PFSK-1 (cell line): ENCODE results near the gene FBN2.

ENCODE experiments used
- FOXP2 ChIP-seq: optimal IDR thresholded peaks from 2 replicates; pipeline ENCODE3; 2011; ENCODE audit warnings: borderline replicate concordance, control low read depth, inconsistent platforms; ENCODE audit not compliant: insufficient read depth; ENCODE audit errors: extremely low read length, extremely low read depth
- POLR2AphosphoS5 ChIP-seq: IDR thresholded peaks from 2 replicates; pipeline ENCODE4 v1.6.1; 2012; ENCODE audit warnings: low read depth, mild to moderate bottlenecking, control low read depth, low read length, moderate library complexity
- REST ChIP-seq, 2 experiments: IDR thresholded peaks; 2 replicates each; pipeline versions ENCODE4 v1.6.1 to v1.8.0; 2011 to 2012; ENCODE audit warnings: low read depth in 2 of 2, low read length in 2 of 2, control low read depth in 1 of 2, inconsistent platforms in 1 of 2, mild to moderate bottlenecking in 1 of 2, moderate library complexity in 1 of 2; ENCODE audit not compliant: insufficient read depth in 1 of 2
- SIN3A ChIP-seq: IDR thresholded peaks from 2 replicates; pipeline ENCODE4 v1.6.1; 2012; ENCODE audit warnings: mild to moderate bottlenecking, low read length, moderate library complexity, borderline replicate concordance; ENCODE audit not compliant: insufficient read depth
- TAF1 ChIP-seq: IDR thresholded peaks from 2 replicates; pipeline ENCODE4 v1.6.1; 2012; ENCODE audit warnings: low read length, control low read depth, borderline replicate concordance; ENCODE audit not compliant: insufficient read depth

FBN2 gene

GRCh38 chr5:128539038-128539429 lies 989 bp upstream of the FBN2 start:
- no peak for TF ChIP-seq SIN3A
- no peak for TF ChIP-seq FOXP2
- no peak for TF ChIP-seq REST (IDR thresholded peaks at IDR 0.05; ENCODE audit: insufficient read depth in 1 of 2, low read depth in 2 of 2, low read length in 2 of 2)
- no peak for TF ChIP-seq POLR2AphosphoS5
- no peak for TF ChIP-seq TAF1

- TF ChIP-seq FOXP2 (no peak), REST (IDR thresholded peaks at IDR 0.05; ENCODE audit: insufficient read depth in 1 of 2, low read depth in 2 of 2, low read length in 2 of 2) (no peak), SIN3A (no peak), TAF1 (no peak), POLR2AphosphoS5 (no peak)
These were observed 399 bp upstream of the FBN2 start for GRCh38 chr5:128538250-128539037.

- TF ChIP-seq FOXP2 (peak; percentile 19), SIN3A (no peak), TAF1 (no peak), REST (IDR thresholded peaks at IDR 0.05; ENCODE audit: insufficient read depth in 1 of 2, low read depth in 2 of 2, low read length in 2 of 2) (no peak), POLR2AphosphoS5 (no peak; the same call in 1 of the 2 replicates)
These were observed 635 bp downstream of the FBN2 start for GRCh38 chr5:128537221-128537999.

GRCh38 chr5:128536254-128537220 lies 1.5 kb downstream of the FBN2 start:
- TF ChIP-seq REST (IDR thresholded peaks at IDR 0.05; ENCODE audit: insufficient read depth in 1 of 2, low read depth in 2 of 2, low read length in 2 of 2) (no peak), SIN3A (0 out of 2 replicates have a peak, but pooled peaks have one; percentile 51)
